T-helper 2 cell treated with Interferon-gamma antibody and Interleukin-4, amounts not matched to agents 5 μg/mL and 100 μg/mL, for 36 hours (primary cell): ENCODE data around the gene ZBTB7A.
A peak's percentile ranks its signal among the peaks of the same experiment; 100 is the strongest.

ENCODE experiments used
- DNase-seq: peaks from one replicate; pipeline ENCODE4 v3.0.0; 2021; ENCODE audit warnings: low spot score
- H3K27ac Mint-ChIP-seq: one replicate; pipeline ENCODE4 v1.8.0; 2021; ENCODE audit warnings: mild to moderate bottlenecking, mixed read lengths
- H3K27me3 Mint-ChIP-seq: one replicate; pipeline ENCODE4 v1.8.0; 2021; ENCODE audit warnings: low read depth, mixed read lengths
- H3K36me3 Mint-ChIP-seq: one replicate; pipeline ENCODE4 v1.8.0; 2021; ENCODE audit warnings: low read depth, mixed read lengths
- H3K4me1 Mint-ChIP-seq: one replicate; pipeline ENCODE4 v1.8.0; 2021; ENCODE audit warnings: low read depth, mixed read lengths
- H3K4me3 Mint-ChIP-seq: one replicate; pipeline ENCODE4 v1.8.0; 2022; ENCODE audit warnings: mild to moderate bottlenecking, moderate library complexity, mixed read lengths
- H3K9me3 Mint-ChIP-seq: one replicate; pipeline ENCODE4 v1.8.0; 2021; ENCODE audit warnings: mixed read lengths

Gene ZBTB7A

DNA sequence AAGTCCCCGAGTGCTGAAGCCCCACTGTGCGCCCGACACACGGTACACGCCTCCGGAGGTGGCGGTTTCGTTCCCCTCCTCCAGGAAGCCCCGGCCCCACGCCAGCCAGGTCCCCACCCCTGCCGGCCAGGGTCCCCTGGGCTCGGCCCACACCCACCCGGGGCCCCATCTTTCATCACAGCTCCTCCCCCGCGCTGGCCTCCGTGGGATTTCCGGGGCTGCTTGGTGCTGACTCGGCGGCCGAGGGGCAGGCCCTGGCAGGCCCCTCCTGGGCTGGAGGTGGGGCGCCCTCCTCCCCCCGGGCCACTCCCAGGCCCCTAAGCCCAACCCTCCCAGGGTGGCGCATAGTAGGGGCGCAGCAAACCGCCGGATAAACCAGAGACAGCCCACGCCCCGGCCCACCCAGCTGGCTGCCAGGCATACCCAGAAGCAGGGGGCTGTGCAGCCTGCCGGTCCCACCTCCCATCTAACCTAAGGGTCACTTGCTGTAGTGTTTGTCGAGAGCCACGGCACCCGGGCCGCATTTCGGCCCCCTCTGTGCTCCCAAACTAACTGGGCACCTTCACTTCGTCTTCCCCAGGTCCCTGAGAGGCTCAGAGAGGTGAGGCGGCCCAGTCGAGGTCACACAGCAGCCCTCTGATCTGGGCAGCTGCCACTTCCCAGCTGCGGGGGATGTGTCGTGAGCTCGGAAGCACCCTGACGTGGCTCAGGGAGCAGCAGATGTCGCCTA, 6.6 kb downstream of the ZBTB7A start:
- H3K4me3 Mint-ChIP-seq, result no peak overlapping the region
- no peaks in the 10 kb centered on the region for H3K9me3 Mint-ChIP-seq
- no peaks in the 10 kb centered on the region for H3K27me3 Mint-ChIP-seq
- H3K36me3 Mint-ChIP-seq, result peaks cover 17% of the 10 kb centered on the region
- peaks cover 4% of the 10 kb centered on the region for H3K4me1 Mint-ChIP-seq
- no peak overlapping the region for H3K27ac Mint-ChIP-seq
- DNase-seq, result no peak

DNA sequence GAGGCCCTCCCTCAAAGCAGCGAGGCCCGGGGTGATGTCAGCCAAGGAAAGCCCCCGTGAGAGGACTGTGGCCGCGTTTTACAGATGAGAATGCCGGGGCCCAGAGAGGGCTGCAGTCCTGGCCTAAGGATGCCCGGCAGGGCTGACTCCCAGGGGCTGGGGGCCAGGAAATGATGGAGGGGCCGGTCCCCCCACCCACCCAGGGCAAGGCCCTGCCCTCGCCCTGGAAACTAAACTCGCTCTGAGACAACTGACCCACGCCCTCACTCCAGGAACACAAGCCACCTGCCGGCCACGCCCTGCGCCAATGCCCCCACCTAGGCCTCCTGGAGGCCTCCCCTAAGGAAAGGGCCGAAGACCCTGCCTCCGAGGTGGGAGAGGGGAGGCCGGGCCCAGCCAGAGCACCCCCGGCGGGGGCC, 7.2 kb downstream of the ZBTB7A start:
- Mint-ChIP-seq H3K36me3 (peaks cover 17% of the 10 kb centered on the region), H3K9me3 (no peaks in the 10 kb centered on the region), H3K4me1 (peaks cover 4% of the 10 kb centered on the region), H3K4me3 (no peak overlapping the region), H3K27me3 (no peaks in the 10 kb centered on the region), H3K27ac (no peak overlapping the region)
- no peak for DNase-seq

DNA sequence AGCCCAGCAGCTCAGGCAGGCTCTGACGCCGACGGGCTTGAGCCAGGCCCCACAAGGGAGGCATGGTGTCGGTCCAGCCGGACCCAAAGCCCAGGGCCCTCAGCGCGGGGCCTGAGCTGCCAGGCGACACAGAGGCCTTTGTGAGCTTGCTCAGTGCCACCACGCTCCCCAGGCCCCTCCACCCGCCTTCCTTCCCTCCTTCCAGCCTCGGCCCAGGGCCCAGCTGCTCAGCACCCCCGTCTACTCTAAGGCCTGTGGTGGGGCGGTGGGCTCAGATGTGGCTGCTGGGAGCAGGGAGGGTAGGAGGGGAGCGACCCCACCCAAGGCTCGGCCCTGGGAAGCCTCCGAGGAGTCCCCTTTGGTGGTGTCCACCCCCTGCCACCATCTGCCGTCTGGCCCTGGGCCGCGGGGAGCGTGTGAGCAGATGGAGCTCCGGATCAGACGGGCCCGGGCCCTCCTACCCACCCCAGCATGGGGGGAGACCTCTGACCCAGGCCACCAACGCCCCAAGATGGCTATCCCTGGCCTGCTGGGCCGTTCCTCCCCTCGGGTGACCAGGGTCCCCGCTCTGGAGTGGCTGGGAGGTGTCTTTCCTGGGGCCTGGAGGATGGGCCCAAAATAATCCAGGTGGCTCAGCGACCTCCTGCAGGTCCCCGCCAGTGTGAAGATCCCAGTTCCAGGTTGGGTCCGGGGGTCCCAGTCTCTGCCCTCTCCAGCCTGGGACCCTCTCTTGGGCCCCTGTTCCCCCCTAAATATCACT, 7.8 kb downstream of the ZBTB7A start:
- Mint-ChIP-seq H3K4me3 (no peak overlapping the region), H3K36me3 (peaks cover 17% of the 10 kb centered on the region), H3K27me3 (no peaks in the 10 kb centered on the region), H3K4me1 (peaks cover 4% of the 10 kb centered on the region), H3K27ac (no peak overlapping the region), H3K9me3 (no peaks in the 10 kb centered on the region)
- no peak for DNase-seq

DNA sequence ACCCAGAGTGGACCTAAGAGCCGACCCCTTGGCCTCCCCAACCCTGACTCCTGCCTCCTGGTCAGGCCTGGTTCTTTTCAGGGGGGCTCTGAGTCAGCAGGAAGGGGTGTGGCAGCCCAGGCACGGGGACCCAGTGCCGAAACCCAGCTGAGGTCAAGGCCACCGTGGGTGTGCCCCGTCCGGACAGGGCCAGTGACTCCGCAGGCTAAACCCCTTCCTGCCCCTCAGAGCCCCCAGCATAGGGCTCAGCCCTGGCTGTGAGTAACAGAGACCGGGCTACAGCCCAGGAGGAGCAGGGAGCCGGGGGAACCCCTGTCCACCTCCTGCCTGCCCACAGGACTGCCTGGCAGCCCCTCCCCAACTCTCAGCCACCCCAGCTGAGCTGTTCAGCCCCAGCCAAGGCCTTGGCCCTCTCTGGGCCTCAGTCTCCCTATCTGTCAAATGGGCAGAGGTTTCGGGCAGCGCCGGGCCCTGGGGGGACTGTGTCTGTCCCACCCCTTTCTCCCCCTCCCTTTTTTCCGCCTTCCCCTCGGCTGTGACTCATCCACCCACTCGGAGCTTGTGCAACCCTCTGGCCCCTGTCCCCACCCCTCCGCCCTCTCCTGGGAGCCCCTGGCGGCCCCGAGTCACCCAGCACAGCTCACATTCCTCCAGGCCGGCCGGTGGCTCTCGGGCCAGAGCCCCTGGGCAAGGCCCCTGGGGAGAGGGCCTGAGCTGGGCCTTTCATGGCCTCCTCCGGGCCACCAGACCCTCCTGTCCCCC, 8.6 kb downstream of the ZBTB7A start:
- H3K36me3 Mint-ChIP-seq, result peaks cover 21% of the 10 kb centered on the region
- no peaks in the 10 kb centered on the region for H3K9me3 Mint-ChIP-seq
- no peaks in the 10 kb centered on the region for H3K27me3 Mint-ChIP-seq
- peak; percentile 39 for DNase-seq
- peaks cover 10% of the 10 kb centered on the region for H3K4me1 Mint-ChIP-seq
- H3K27ac Mint-ChIP-seq, result no peak overlapping the region
- no peak overlapping the region for H3K4me3 Mint-ChIP-seq

DNA sequence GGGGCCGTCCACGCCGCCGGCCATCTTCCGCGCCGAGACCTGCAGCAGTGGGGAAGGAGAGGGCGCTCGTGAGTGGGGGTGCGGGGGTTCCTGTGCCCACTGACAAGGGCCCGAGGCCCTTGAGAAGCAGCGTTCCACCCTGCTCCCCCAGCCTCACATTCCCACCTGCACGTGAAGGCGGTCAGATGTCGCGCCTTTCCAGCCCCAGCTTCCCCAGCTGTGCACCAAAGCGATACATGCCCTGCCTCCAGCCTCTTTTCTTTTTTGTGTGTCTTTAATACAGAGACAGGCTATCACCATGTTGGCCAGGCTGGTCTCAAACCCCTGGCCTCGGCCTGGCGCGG, 11.5 kb downstream of the ZBTB7A start:
- Mint-ChIP-seq H3K27ac (no peak overlapping the region), H3K9me3 (no peaks in the 10 kb centered on the region), H3K36me3 (peaks cover 37% of the 10 kb centered on the region), H3K4me3 (no peak overlapping the region), H3K4me1 (peaks cover 12% of the 10 kb centered on the region), H3K27me3 (no peaks in the 10 kb centered on the region)
- DNase-seq, result no peak

DNA sequence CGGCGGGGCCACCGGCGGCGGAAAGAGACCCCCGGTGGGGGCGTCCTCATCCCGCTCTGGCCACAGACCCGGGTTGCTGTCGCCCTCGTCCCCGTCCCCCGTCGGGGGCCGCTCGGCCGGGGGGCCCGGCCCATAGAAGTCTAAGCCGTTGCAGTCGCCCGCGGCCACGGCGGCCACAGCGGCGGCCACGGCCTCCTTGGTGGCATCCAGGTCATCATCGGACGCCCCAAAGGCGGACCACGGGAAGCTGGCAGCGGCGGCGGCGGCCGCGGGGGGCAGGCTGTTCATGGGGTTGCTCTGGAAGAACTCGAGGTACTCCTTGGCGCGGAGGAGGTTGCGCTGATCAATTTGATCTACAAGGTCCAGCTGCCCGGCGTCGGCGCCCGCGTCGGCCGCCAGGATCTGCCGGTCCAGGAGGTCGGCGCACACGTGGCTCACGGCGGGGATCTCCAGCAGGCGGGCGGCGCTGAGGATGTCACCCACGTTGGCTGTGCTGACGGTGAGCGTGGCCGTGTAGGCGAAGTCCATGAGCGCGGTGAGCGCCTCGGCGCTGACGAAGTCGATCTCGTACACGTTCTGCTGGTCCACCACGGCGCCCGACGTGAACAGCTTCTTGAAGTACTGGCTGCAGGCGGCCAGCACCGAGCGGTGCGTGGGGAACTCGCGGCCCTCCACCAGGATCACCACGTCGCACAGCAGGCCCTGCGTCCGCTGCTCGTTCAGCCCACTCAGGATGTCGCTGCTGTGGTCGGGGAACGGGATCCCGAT, 12.1 kb downstream of the ZBTB7A start:
- DNase-seq, result no peak
- Mint-ChIP-seq H3K4me1 (peaks cover 13% of the 10 kb centered on the region), H3K36me3 (peaks cover 39% of the 10 kb centered on the region), H3K27ac (no peak overlapping the region), H3K4me3 (no peak overlapping the region), H3K27me3 (no peaks in the 10 kb centered on the region), H3K9me3 (no peaks in the 10 kb centered on the region)

DNA sequence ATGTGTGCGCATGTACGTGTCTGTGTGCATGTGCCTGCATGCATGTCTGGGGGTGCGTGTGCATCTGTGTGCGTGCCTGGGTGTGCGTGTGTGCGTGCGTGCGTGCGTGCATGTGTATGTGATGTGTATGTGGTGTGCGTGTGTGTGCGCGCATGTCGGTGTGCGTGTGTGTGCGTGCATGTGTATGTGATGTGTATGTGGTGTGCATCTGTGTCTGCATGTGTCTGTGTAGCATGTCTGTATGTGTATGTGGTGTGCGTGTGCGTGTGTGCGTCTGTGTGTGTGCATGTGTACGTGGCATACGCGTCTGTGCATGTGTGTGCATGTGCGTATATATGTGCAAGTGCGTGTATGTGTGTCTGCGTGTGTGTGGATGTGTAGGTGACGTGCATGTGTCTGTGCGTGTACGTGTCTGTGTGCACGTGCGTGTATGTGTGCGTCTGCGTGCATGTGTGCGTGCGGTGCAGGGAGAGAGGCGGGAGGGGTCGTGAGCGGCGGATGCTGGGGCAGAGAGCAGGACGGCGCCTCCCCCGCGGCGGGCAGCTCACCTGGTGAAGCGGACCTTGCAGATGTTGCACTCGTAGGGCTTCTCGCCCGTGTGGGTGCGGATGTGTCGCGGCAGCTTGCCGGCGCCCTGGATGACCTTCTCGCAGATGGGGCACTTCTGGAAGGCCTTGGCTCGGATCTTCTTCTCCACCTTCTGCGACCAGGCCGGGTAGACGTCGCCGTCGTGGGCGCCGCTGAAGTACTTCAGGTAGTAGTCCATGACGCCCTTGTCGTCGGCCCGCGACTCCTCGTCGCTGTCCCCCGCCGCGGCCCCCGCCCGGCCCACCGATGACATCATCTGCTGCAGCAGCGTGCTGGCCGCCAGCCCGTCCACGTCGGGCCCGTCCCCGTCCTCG, 13.0 kb downstream of the ZBTB7A start:
- Mint-ChIP-seq H3K36me3 (peaks cover 43% of the 10 kb centered on the region), H3K4me1 (peaks cover 14% of the 10 kb centered on the region), H3K9me3 (no peaks in the 10 kb centered on the region), H3K4me3 (no peak overlapping the region), H3K27me3 (no peaks in the 10 kb centered on the region), H3K27ac (no peak overlapping the region)
- no peak for DNase-seq

DNA sequence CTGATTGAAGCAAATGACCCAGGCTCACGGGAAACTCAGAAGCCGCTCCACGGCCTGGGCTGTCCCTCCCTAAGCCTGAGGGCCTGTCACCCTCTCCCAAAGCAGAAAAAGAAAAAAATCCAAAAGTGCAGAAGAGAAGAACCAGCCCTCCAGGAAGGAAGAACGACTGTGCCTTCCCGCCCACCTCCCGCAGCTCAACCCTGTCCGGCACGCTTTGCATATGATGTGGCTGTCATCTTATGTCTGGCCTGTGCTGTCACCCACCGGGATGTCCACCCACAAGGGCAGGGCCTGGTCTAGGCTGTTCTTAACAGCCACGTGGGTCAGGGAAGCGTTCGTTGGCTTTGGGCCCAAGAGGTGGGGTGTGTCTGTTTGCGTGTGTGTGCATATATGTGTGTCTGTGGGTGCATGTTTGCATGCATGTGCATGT, 13.7 kb downstream of the ZBTB7A start:
- Mint-ChIP-seq H3K4me3 (no peak overlapping the region), H3K9me3 (no peaks in the 10 kb centered on the region), H3K36me3 (peaks cover 43% of the 10 kb centered on the region), H3K27me3 (no peaks in the 10 kb centered on the region), H3K4me1 (peaks cover 14% of the 10 kb centered on the region), H3K27ac (no peak overlapping the region)
- DNase-seq, result no peak

DNA sequence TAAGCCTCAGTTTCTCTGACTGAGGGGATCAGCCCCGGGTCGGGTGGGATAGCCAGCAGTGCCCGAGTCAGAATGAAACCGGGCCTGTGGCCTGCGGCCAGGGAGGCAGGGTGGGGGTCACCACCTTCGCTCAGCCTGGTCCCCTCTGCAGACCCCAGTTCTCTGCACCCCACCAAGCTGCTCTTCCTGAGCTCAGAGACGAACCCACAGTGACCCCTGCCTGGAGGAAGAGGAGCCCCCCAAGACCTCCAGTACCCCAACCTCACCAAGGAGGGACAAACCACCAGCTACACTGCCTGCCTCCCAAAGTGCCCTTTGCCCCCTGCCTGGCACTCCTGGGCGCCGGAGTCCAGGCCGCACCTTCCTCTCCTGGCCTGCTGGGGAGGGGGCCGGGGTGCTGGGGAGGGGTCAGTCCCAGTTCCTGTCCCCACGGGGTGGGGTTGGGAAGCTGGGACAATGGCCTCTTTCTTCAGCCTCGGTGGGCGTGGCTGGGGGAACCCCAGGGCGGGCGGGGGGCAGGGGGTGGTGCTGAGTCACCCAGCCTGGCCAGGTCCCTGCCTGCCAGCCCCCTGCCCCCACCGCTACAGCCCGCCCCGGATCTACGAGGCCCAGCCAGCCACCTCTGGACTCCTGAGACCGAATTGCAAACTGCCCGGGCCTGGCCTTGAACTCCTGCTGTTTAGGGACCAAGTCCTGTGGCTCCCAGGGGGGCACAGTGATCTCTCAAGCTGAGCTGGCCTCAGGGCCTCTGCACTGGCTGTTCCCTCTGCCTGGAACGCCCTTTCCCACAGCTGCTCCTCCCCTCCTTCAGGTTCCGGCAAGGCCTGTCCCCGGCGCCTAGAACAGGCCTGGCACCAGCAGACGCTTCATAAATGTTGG, 14.3 kb downstream of the ZBTB7A start:
- Mint-ChIP-seq H3K4me1 (peaks cover 12% of the 10 kb centered on the region), H3K9me3 (no peaks in the 10 kb centered on the region), H3K27me3 (no peaks in the 10 kb centered on the region), H3K4me3 (no peak overlapping the region), H3K27ac (no peak overlapping the region), H3K36me3 (peaks cover 43% of the 10 kb centered on the region)
- no peak for DNase-seq

DNA sequence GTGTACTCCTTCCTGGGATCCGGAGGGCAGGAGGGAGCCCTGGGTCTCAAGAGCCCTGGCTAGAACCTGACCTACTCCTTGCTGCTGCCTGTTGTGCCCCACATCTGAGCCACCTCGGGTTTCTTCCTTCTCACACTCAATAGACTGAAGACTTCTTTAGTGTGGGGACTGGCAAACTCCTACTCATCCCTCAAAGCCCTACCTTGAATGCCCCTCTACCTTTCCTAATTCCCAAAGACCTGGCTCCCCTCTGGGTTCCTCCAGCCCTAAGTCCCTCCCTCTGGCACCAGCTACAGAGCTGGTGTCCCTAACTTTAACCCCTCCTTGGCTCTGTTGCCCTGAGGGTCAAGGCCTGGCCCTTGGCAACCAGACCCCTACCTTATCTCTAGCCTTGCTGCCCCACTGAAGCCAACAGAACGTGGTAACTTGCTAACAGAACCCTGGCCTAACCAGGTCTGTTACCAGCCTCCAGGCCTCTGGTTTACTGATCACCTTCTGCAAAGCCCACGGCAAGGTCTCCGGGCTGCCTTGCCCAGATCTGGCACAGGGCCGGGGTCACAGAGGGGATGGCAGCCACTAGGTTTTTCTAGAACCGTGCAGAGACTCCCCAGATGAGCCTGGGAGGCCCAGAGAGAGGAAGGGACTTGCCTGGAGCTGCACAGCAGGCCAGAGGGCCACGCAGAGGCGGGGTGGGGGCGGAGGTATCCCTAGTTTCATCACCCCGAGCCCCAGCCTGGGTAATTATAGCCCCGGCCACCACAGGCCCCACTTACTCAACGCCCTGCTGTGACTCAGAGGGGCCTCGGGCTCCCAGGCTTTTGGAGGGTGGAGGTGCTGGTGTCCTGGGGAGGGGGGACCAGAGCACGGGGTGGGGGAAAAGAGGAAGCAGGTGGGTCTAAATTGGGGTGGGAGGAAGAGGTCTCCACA, 15.3 kb downstream of the ZBTB7A start:
- Mint-ChIP-seq H3K27me3 (no peaks in the 10 kb centered on the region), H3K9me3 (no peaks in the 10 kb centered on the region), H3K4me1 (peaks cover 12% of the 10 kb centered on the region), H3K27ac (peak overlapping the region; percentile 55), H3K4me3 (no peak overlapping the region), H3K36me3 (peaks cover 42% of the 10 kb centered on the region)
- peak; percentile 45 for DNase-seq

DNA sequence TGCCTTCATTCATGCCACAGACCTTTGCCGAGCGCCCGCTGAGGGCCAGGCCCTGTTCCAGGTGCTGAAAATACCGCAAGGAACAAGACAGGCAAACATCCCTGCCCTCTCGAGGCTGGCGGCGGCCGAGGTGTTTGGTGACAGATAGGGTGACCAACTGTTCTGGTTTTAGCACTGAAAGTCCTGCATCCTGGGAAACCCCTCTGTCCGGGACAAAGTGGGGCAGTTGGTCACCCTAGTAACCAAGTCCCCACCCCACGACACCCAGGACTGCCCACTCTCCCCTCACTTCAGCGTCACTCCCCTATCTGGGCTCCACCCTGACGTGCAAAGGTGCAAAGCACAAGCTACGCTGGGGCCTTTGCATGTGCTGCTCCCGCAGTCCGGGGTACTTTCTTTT, 17.3 kb downstream of the ZBTB7A start:
- Mint-ChIP-seq H3K27me3 (no peaks in the 10 kb centered on the region), H3K4me1 (peaks cover 12% of the 10 kb centered on the region), H3K27ac (no peak overlapping the region), H3K9me3 (no peaks in the 10 kb centered on the region), H3K36me3 (peaks cover 34% of the 10 kb centered on the region), H3K4me3 (no peak overlapping the region)
- DNase-seq, result no peak
